GM08714 (cell line): ENCODE measurements around the gene SPRYD3.
"Not testable (repeated sequence)": the region's sequence is repeated elsewhere in the genome, so short reads cannot be mapped to it uniquely, and the experiment has no call there.

Experiments used
- H3K4me3 ChIP-seq: fragments of 200-500 bp; sonication (Bioruptor generic); 2 replicates; pipeline ENCODE4 v1.5.1; 2014; ENCODE audit warnings: mild to moderate bottlenecking, low read length, inconsistent platforms
- ZNF274 ChIP-seq: IDR thresholded peaks from 2 replicates; pipeline ENCODE4 v1.6.1; 2012; ENCODE audit warnings: mild to moderate bottlenecking, low read depth, low read length

SPRYD3 gene

GRCh38 chr12:53096759-53097158 lies 17.6 kb upstream of the SPRYD3 start:
- TF ChIP-seq ZNF274 = no peak
- H3K4me3 ChIP-seq = no peak overlapping the region

GRCh38 chr12:53096089-53096741 lies 17.0 kb upstream of the SPRYD3 start:
- no peak overlapping the region for H3K4me3 ChIP-seq
- TF ChIP-seq ZNF274 = no peak

- not testable (repeated sequence) for H3K4me3 ChIP-seq
These were observed 16.4 kb upstream of the SPRYD3 start for GRCh38 chr12:53095596-53095895.

- H3K4me3 ChIP-seq = not testable (repeated sequence)
These were observed 15.8 kb upstream of the SPRYD3 start for GRCh38 chr12:53094796-53095595.

- TF ChIP-seq ZNF274 = no peak
- H3K4me3 ChIP-seq = no peak overlapping the region
These were observed 15.2 kb upstream of the SPRYD3 start for GRCh38 chr12:53094394-53094787.

- no peak overlapping the region for H3K4me3 ChIP-seq
- TF ChIP-seq ZNF274 = no peak
These were observed 14.7 kb upstream of the SPRYD3 start for GRCh38 chr12:53093777-53094393.

GRCh38 chr12:53091756-53092155 lies 12.6 kb upstream of the SPRYD3 start:
- TF ChIP-seq ZNF274 = no peak
- H3K4me3 ChIP-seq = no peak overlapping the region

GRCh38 chr12:53090554-53090953 lies 11.4 kb upstream of the SPRYD3 start:
- H3K4me3 ChIP-seq = no peak overlapping the region
- no peak for TF ChIP-seq ZNF274

GRCh38 chr12:53090105-53090504 lies 10.9 kb upstream of the SPRYD3 start:
- no peak overlapping the region for H3K4me3 ChIP-seq
- no peak for TF ChIP-seq ZNF274

- no peak for TF ChIP-seq ZNF274
- no peak overlapping the region for H3K4me3 ChIP-seq
These were observed 7.2 kb upstream of the SPRYD3 start for GRCh38 chr12:53086361-53086760.

GRCh38 chr12:53082637-53083175 lies 3.5 kb upstream of the SPRYD3 start:
- no peak for TF ChIP-seq ZNF274
- H3K4me3 ChIP-seq = no peak overlapping the region

GRCh38 chr12:53078425-53079225 lies 565 bp downstream of the SPRYD3 start:
- TF ChIP-seq ZNF274 = no peak
- peak overlapping the region; percentile 75 for H3K4me3 ChIP-seq

- TF ChIP-seq ZNF274 = no peak
- no peak overlapping the region for H3K4me3 ChIP-seq
These were observed 2.2 kb downstream of the SPRYD3 start for GRCh38 chr12:53077030-53077429.

- no peak for TF ChIP-seq ZNF274
- H3K4me3 ChIP-seq = no peak overlapping the region
These were observed 2.7 kb downstream of the SPRYD3 start for GRCh38 chr12:53076461-53076860.
